ENCODE results near the gene CREBRF.

DNA sequence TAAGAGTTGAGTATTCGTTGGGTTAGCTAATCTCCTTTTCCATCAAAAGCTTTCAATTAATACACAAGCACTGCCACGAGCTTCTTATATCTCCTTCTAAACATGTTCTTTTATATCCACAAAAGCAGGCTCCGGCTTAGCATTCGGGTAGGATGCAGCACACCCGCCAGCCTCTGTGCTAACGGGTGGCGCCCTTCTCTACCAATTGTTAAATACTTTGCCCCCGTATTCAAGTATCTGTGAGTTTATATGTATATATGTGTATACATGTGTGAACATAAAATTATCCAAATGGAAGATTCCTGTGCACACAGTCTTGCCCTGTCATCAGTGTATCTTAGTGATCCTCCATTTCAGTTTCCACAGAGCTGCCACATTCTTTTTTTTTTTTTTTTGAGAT, 116.0 kb downstream of the CREBRF start:
- no peak for TF ChIP-seq EZH2 (IDR thresholded peaks at IDR 0.05; ENCODE audit: insufficient read depth, poor library complexity, severe bottlenecking)
- TF ChIP-seq EZH2phosphoT487 (IDR thresholded peaks at IDR 0.05; ENCODE audit: insufficient read depth, low read depth) = no peak

All from GM23248 (cell line).